ENCODE data around the gene GPBAR1. TPM values are rescaled to one million over a fixed set of nuclear protein-coding genes. Genes with fewer than 3 reads are reported as not detected.

Gene GPBAR1
- total RNA-seq, 2 experiments from 2014 or later, result 1.6 to 1.8 TPM

DNA sequence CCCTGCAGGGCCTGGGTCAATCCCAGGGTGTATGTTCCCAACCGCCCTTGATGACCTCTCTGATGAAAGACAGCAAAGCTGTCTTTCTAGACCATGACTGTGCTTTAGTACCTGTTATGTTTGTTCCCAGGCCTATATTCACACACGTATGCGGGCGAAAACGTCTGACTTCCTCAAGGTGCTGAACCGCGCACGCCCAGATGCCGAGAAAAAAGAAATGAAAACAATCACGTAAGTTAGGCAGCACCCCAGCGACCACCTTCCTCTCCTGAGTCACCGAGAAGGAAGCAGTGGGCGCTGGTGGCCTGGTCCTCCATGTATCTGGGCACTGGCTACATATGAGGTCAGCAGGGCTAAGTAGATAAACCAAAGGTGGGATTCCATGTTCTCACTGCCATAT is 11.1 kb upstream of the GPBAR1 start:
- H3K36me3 Mint-ChIP-seq (ENCODE audit: low read depth), result peaks cover 98% of the 10 kb centered on the region
- no peak for ATAC-seq (ENCODE audit: poor library complexity)

DNA sequence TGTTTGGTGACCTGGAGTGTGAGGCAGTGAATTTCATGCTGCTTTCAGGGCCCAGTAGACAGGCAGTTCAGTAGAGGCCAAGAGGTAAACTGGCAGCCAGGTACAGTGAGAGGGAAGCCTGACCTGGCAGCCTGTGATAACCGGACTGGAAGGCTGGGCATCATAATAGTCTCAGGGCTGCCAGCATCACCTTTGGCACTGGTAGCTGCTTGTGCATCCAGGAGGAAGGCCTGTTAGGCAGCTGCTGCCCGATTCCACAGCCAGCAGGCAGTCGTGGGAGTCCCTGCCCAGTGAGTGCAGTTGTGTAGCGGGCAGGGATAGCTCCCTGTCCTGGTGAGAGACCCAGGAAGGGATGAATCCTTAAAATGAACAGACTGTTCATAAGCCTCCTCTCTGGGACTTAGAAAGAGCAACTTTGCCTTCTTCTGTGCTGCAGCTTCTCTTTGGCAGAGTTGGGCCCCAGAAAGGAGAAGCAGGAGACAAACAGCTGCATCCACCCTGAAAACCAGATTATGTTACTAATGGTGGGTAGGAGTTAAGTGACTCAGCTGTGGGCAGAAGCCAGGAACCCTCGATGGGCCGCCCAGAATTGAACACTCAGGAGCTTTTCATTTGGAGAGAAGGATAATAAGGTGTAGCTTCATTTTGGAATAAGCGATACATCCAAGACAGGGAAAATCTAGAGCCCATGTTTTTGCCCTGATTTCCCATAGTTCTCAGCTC is 8.1 kb upstream of the GPBAR1 start:
- Mint-ChIP-seq H3K36me3 (ENCODE audit: low read depth) (peaks cover 96% of the 10 kb centered on the region), H3K4me1 (ENCODE audit: low read depth) (peaks cover 16% of the 10 kb centered on the region), H3K9me3 (no peaks in the 10 kb centered on the region), H3K27ac (peak overlapping the region; percentile 44), H3K4me3 (no peak overlapping the region), H3K27me3 (no peaks in the 10 kb centered on the region)
- H3K27ac ChIP-seq (ENCODE audit: low read depth in 1 of 2, low read length in 2 of 2), result no peak overlapping the region
- no peak for DNase-seq
- no peaks in the 10 kb centered on the region for H3K27me3 ChIP-seq (ENCODE audit: control insufficient read depth in 1 of 2, insufficient read depth in 2 of 2, low read length in 2 of 2)
- ChIA-PET CTCF (no interaction called here), POLR2A (interaction anchor here (1.2 kb wide), 1 partner anchor 16 kb away, joined by 3 read pairs; no protein-coding TSS in a partner anchor)
- TF ChIP-seq CTCF (IDR thresholded peaks at IDR 0.05), result no peak
- H3K4me1 ChIP-seq (ENCODE audit: insufficient read depth, low read length), result peaks cover 8% of the 10 kb centered on the region
- intact Hi-C loops (cut with DNase I, micrococcal nuclease), result no loop called here
- H3K36me3 ChIP-seq (ENCODE audit: insufficient read depth, low read length), result peaks cover 84% of the 10 kb centered on the region
- H3K9me3 ChIP-seq (ENCODE audit: control insufficient read depth in 1 of 2, insufficient read depth in 1 of 2, low read length in 2 of 2), result no peaks in the 10 kb centered on the region
- no peak overlapping the region for H3K4me3 ChIP-seq (ENCODE audit: low read length)
- no peak for ATAC-seq (ENCODE audit: poor library complexity)

More for the DNA sequence above, 11.1 kb upstream of the GPBAR1 start:
- DNase-seq, result no peak
- H3K9me3 ChIP-seq (ENCODE audit: control insufficient read depth in 1 of 2, insufficient read depth in 1 of 2, low read length in 2 of 2), result no peaks in the 10 kb centered on the region
- Mint-ChIP-seq H3K4me3 (no peak overlapping the region), H3K9me3 (no peaks in the 10 kb centered on the region), H3K27ac (no peak overlapping the region), H3K4me1 (ENCODE audit: low read depth) (peaks cover 6% of the 10 kb centered on the region), H3K27me3 (no peaks in the 10 kb centered on the region)
- no peaks in the 10 kb centered on the region for H3K27me3 ChIP-seq (ENCODE audit: control insufficient read depth in 1 of 2, insufficient read depth in 2 of 2, low read length in 2 of 2)
- no peak for TF ChIP-seq CTCF (IDR thresholded peaks at IDR 0.05)
- no peak overlapping the region for H3K27ac ChIP-seq (ENCODE audit: low read depth in 1 of 2, low read length in 2 of 2)
- intact Hi-C loops (cut with DNase I, micrococcal nuclease), result no loop called here
- H3K36me3 ChIP-seq (ENCODE audit: insufficient read depth, low read length), result peaks cover 99% of the 10 kb centered on the region
- POLR2A ChIA-PET, result no interaction called here
- H3K4me3 ChIP-seq (ENCODE audit: low read length), result no peak overlapping the region
- H3K4me1 ChIP-seq (ENCODE audit: insufficient read depth, low read length), result no peaks in the 10 kb centered on the region
- CTCF ChIA-PET, result no interaction called here

DNA sequence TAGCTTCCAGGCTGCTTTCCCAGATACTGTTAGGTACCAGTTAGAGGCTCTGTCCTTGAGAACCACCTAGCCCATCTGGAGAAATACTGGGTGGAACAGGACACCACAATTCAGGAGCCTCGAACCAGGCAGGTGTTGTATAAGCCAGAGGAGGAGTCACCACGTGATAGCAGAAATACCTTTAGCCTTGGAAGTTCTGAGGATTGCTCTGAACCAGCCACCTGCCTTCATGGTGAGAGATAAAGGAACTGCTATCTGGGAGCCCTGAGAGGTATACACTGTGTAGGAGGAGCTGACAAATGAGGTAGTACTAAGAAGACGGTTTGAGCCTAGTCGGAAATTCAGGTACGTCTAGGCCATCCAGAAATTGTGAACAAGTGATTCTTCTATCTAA is 7.6 kb upstream of the GPBAR1 start:
- ATAC-seq (ENCODE audit: poor library complexity) (no peak), DNase-seq (no peak)
- TF ChIP-seq CTCF (IDR thresholded peaks at IDR 0.05), result no peak
- Mint-ChIP-seq H3K4me1 (ENCODE audit: low read depth) (peaks cover 19% of the 10 kb centered on the region), H3K27ac (no peak overlapping the region), H3K4me3 (no peak overlapping the region), H3K36me3 (ENCODE audit: low read depth) (peaks cover 92% of the 10 kb centered on the region), H3K9me3 (no peaks in the 10 kb centered on the region), H3K27me3 (no peaks in the 10 kb centered on the region)
- POLR2A ChIA-PET, result interaction anchor here (0.5 kb wide), 1 partner anchor 24 kb away, joined by 5 read pairs; no protein-coding TSS in a partner anchor
- Histone ChIP-seq H3K4me1 (ENCODE audit: insufficient read depth, low read length) (peaks cover 13% of the 10 kb centered on the region), H3K27me3 (ENCODE audit: control insufficient read depth in 1 of 2, insufficient read depth in 2 of 2, low read length in 2 of 2) (no peaks in the 10 kb centered on the region), H3K27ac (ENCODE audit: low read depth in 1 of 2, low read length in 2 of 2) (no peak overlapping the region), H3K4me3 (ENCODE audit: low read length) (no peak overlapping the region), H3K36me3 (ENCODE audit: insufficient read depth, low read length) (peaks cover 78% of the 10 kb centered on the region), H3K9me3 (ENCODE audit: control insufficient read depth in 1 of 2, insufficient read depth in 1 of 2, low read length in 2 of 2) (no peaks in the 10 kb centered on the region)
- intact Hi-C loops (cut with DNase I, micrococcal nuclease), result no loop called here
- CTCF ChIA-PET, result no interaction called here

All from CD4-positive, alpha-beta T cell (primary cell).